DND-41 (cell line): ENCODE data around the gene MTURN.

ENCODE experiments used
- EZH2 ChIP-seq: IDR thresholded peaks from 3 replicates; pipeline ENCODE4 v1.6.1; 2012; ENCODE audit warnings: borderline replicate concordance, low read depth, mild to moderate bottlenecking, moderate library complexity, low read length, inconsistent platforms; ENCODE audit not compliant: severe bottlenecking
- TF ChIP-seq, protein P1 (sequence below): IDR thresholded peaks from 2 replicates; pipeline ENCODE4 v1.5.1; 2012; ENCODE audit warnings: borderline replicate concordance, low read length, moderate library complexity, mild to moderate bottlenecking; ENCODE audit not compliant: poor library complexity, severe bottlenecking; ENCODE audit errors: extremely low read depth

DNA sequence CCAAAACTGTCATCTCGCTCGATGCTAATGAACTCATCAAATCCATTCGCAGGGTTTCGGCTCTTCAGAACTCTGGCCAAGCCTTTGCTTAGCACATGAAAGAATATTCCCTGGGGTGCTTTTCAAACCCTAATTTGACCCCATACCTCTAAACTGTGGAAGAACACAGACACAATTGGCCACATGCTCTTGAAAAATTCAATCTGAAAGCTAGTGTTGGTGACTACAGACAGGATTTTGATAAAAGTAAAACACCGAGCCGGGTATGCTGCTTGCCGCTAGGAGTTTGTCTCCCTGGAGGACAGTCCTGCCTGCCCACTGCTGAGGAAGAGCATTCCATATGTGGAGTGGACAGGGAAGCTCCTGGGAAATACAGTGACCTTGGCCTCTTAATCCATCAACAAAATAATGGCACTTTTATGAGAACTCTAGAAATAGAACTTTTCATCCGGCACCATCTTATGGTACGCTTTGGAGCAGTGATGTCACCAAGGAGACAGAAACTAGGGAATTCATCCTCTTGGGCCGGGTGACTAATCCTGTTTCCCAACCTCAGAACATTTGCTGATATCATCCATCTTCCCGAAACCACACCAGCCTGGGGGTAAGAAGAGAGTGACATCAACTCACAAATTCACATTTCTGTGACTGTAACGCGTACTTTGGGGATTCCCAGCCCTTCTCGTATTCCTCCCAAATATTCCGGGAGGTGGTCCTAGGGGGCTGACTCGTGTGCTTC lies 34.2 kb downstream of the MTURN start:
- TF ChIP-seq, protein P1, sequence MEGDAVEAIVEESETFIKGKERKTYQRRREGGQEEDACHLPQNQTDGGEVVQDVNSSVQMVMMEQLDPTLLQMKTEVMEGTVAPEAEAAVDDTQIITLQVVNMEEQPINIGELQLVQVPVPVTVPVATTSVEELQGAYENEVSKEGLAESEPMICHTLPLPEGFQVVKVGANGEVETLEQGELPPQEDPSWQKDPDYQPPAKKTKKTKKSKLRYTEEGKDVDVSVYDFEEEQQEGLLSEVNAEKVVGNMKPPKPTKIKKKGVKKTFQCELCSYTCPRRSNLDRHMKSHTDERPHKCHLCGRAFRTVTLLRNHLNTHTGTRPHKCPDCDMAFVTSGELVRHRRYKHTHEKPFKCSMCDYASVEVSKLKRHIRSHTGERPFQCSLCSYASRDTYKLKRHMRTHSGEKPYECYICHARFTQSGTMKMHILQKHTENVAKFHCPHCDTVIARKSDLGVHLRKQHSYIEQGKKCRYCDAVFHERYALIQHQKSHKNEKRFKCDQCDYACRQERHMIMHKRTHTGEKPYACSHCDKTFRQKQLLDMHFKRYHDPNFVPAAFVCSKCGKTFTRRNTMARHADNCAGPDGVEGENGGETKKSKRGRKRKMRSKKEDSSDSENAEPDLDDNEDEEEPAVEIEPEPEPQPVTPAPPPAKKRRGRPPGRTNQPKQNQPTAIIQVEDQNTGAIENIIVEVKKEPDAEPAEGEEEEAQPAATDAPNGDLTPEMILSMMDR = no peak
- no peak for TF ChIP-seq EZH2
